Ramos (cell line): ENCODE results near the gene TXN2.
"Not testable (repeated sequence)": the region's sequence is repeated elsewhere in the genome, so short reads cannot be mapped to it uniquely, and the experiment has no call there.

ENCODE experiments used
- in situ Hi-C: fragments of 300-500 bp; cut with MboI; formaldehyde crosslinking; loops from one replicate; pipeline ENCODE4 v1.14.3; 2022; ENCODE audit warnings: low sequenced_read_pairs; ENCODE audit not compliant: unreplicated experiment

Gene TXN2

GRCh38 chr22:36481393-36482168 is at the start of gene TXN2:
TXN2 (minus strand) TSS chr22:36481640; CDS start chr22:36480837, 803 bp downstream.
- in situ Hi-C loops = no loop called here

GRCh38 chr22:36528795-36529751 is 47.6 kb upstream of the TXN2 start, which contains the start of gene EIF3D:
EIF3D (minus strand) TSS chr22:36529166; CDS start chr22:36526121, 3,045 bp downstream.
- in situ Hi-C loops = no loop called here

- in situ Hi-C loops = no loop called here
These were observed 46.9 kb upstream of the TXN2 start for GRCh38 chr22:36528341-36528740.

GRCh38 chr22:36522662-36523061 is 41.2 kb upstream of the TXN2 start:
- in situ Hi-C loops = no loop called here

GRCh38 chr22:36520423-36520822 is 39.0 kb upstream of the TXN2 start:
- in situ Hi-C loops = no loop called here

GRCh38 chr22:36519906-36520305 is 38.5 kb upstream of the TXN2 start:
- in situ Hi-C loops = not testable (repeated sequence)

GRCh38 chr22:36514766-36515165 is 33.3 kb upstream of the TXN2 start:
- in situ Hi-C loops = no loop called here

- in situ Hi-C loops = no loop called here
These were observed 31.6 kb upstream of the TXN2 start for GRCh38 chr22:36512991-36513390.

GRCh38 chr22:36512333-36512732 is 30.9 kb upstream of the TXN2 start:
- in situ Hi-C loops = no loop called here

GRCh38 chr22:36510966-36511881 is 29.8 kb upstream of the TXN2 start:
- in situ Hi-C loops = no loop called here

GRCh38 chr22:36510384-36510783 is 28.9 kb upstream of the TXN2 start:
- in situ Hi-C loops = no loop called here

- in situ Hi-C loops = no loop called here
These were observed 26.1 kb upstream of the TXN2 start for GRCh38 chr22:36507518-36508010.

GRCh38 chr22:36506637-36507517 is 25.4 kb upstream of the TXN2 start, which contains the start of gene FOXRED2:
FOXRED2 (minus strand) TSS chr22:36507040; CDS start chr22:36506422, 618 bp downstream.
- in situ Hi-C loops = no loop called here

GRCh38 chr22:36505998-36506635 is 24.7 kb upstream of the TXN2 start:
- in situ Hi-C loops = no loop called here

- in situ Hi-C loops = no loop called here
These were observed 16.6 kb upstream of the TXN2 start for GRCh38 chr22:36497910-36498665.

- in situ Hi-C loops = no loop called here
These were observed 12.3 kb upstream of the TXN2 start for GRCh38 chr22:36493690-36494110.

- in situ Hi-C loops = no loop called here
These were observed 10.7 kb upstream of the TXN2 start for GRCh38 chr22:36492109-36492508.

GRCh38 chr22:36491155-36491554 is 9.7 kb upstream of the TXN2 start:
- in situ Hi-C loops = no loop called here
